WTC11 (cell line): Measurements from ENCODE around the gene CHRNB1. TPM values are rescaled to one million over a fixed set of nuclear protein-coding genes. Genes with fewer than 3 reads are reported as not detected.

Experiments
- ATAC-seq: fragments of 200-7000 bp; cut with Tn5 transposase; 2 replicates; pipeline ENCODE4 v1.10.0; 2021; ENCODE audit warnings: mild to moderate bottlenecking, moderate library complexity
- CTCF ChIA-PET: fragments of 300-600 bp; sonication (Branson Sonifier 250); formaldehyde crosslinking; loops from one replicate; lab custom pipeline; 2021; ENCODE audit warnings: antibody characterized with exemption; lab: Charles Lee
- POLR2A ChIA-PET: fragments of 350-600 bp; sonication (Branson Sonifier 250); formaldehyde crosslinking; loops from one replicate; lab custom pipeline; 2021; ENCODE audit warnings: antibody characterized with exemption; lab: Charles Lee
- DNase-seq: peaks from one replicate; pipeline ENCODE4 v3.0.0; 2021; ENCODE audit warnings: low spot score
- H3K27ac Mint-ChIP-seq: 2 replicates; pipeline ENCODE4 v1.8.0; 2021; ENCODE audit warnings: mixed read lengths
- H3K27me3 Mint-ChIP-seq: 2 replicates; pipeline ENCODE4 v1.8.0; 2021; ENCODE audit warnings: low read depth, mild to moderate bottlenecking, moderate library complexity, mixed read lengths
- H3K36me3 Mint-ChIP-seq: 2 replicates; pipeline ENCODE4 v1.8.0; 2021; ENCODE audit warnings: mixed read lengths
- H3K4me1 Mint-ChIP-seq: 2 replicates; pipeline ENCODE4 v1.8.0; 2022; ENCODE audit warnings: mixed read lengths
- H3K4me3 Mint-ChIP-seq: 2 replicates; pipeline ENCODE4 v1.8.0; 2021; ENCODE audit warnings: mild to moderate bottlenecking, moderate library complexity, mixed read lengths
- H3K9me3 Mint-ChIP-seq: 2 replicates; pipeline ENCODE4 v1.8.0; 2021; ENCODE audit warnings: mixed read lengths
- ARID4B ChIP-seq: sonication (generic); formaldehyde crosslinking; IDR thresholded peaks from 2 replicates; pipeline ENCODE4 v1.8.0; 2023; ENCODE audit warnings: missing genetic modification reagents, mild to moderate bottlenecking, borderline replicate concordance
- ATF1 ChIP-seq: sonication (generic); formaldehyde crosslinking; IDR thresholded peaks from 2 replicates; pipeline ENCODE4 v1.8.1; 2023; ENCODE audit warnings: mild to moderate bottlenecking, moderate library complexity, missing genetic modification reagents
- ATF2 ChIP-seq: sonication (generic); formaldehyde crosslinking; IDR thresholded peaks from 2 replicates; pipeline ENCODE4 v1.8.1; 2022; ENCODE audit warnings: low read depth, missing genetic modification reagents, borderline replicate concordance
- ELF4 ChIP-seq: sonication (generic); formaldehyde crosslinking; IDR thresholded peaks from 2 replicates; pipeline ENCODE4 v1.8.1; 2022; ENCODE audit warnings: low read depth, mild to moderate bottlenecking, moderate library complexity, missing genetic modification reagents
- HMGA2 ChIP-seq: fragments of 250-450 bp; sonication (Bioruptor Pico); IDR thresholded peaks from 2 replicates; pipeline ENCODE4 v1.4.0; 2021; ENCODE audit warnings: mild to moderate bottlenecking, moderate library complexity
- HMGXB4 ChIP-seq: sonication (generic); formaldehyde crosslinking; IDR thresholded peaks from 2 replicates; pipeline ENCODE4 v1.8.1; 2023; ENCODE audit warnings: mild to moderate bottlenecking, moderate library complexity, missing genetic modification reagents
- IRF2 ChIP-seq: sonication (generic); formaldehyde crosslinking; IDR thresholded peaks from 2 replicates; pipeline ENCODE4 v1.8.0; 2022; ENCODE audit warnings: low read depth, missing genetic modification reagents, borderline replicate concordance
- MXD4 ChIP-seq: fragments of 250-450 bp; sonication (Bioruptor Pico); IDR thresholded peaks from 2 replicates; pipeline ENCODE4 v1.8.0; 2021; ENCODE audit warnings: mild to moderate bottlenecking, moderate library complexity, borderline replicate concordance
- USF1 ChIP-seq: sonication (generic); formaldehyde crosslinking; IDR thresholded peaks from 2 replicates; pipeline ENCODE4 v1.8.0; 2022; ENCODE audit warnings: mild to moderate bottlenecking, missing genetic modification reagents
- USF2 ChIP-seq: sonication (generic); formaldehyde crosslinking; IDR thresholded peaks from 2 replicates; pipeline ENCODE4 v1.8.1; 2023; ENCODE audit warnings: mild to moderate bottlenecking, missing genetic modification reagents, moderate library complexity
- ZNF219 ChIP-seq: sonication (generic); formaldehyde crosslinking; IDR thresholded peaks from 2 replicates; pipeline ENCODE4 v1.8.0; 2023; ENCODE audit warnings: missing genetic modification reagents, mild to moderate bottlenecking, borderline replicate concordance
- ZNF281 ChIP-seq: sonication (generic); formaldehyde crosslinking; IDR thresholded peaks from 2 replicates; pipeline ENCODE4 v1.8.0; 2023; ENCODE audit warnings: mild to moderate bottlenecking, missing genetic modification reagents
- total RNA-seq: library from RNA; stranded (reverse); gene quantifications from 3 replicates; pipeline ENCODE4 v1.2.3, GENCODE V29; 2021
- TF ChIP-seq, protein P1 (sequence below): fragments of 250-450 bp; sonication (Bioruptor Pico); IDR thresholded peaks from 2 replicates; pipeline ENCODE4 v1.9.0; 2021; ENCODE audit warnings: mild to moderate bottlenecking
- TF ChIP-seq, protein P2 (sequence below): fragments of 250-450 bp; sonication (Bioruptor Pico); IDR thresholded peaks from 2 replicates; pipeline ENCODE4 v1.9.0; 2021; ENCODE audit warnings: moderate library complexity, mild to moderate bottlenecking, inconsistent platforms, borderline replicate concordance
- TF ChIP-seq, protein P3 (sequence below): sonication (generic); formaldehyde crosslinking; IDR thresholded peaks from 2 replicates; pipeline ENCODE4 v1.8.0; 2022; ENCODE audit warnings: mild to moderate bottlenecking, missing genetic modification reagents

Gene CHRNB1
- total RNA-seq, 1 experiment from 2014 or later = 16.0 TPM

DNA sequence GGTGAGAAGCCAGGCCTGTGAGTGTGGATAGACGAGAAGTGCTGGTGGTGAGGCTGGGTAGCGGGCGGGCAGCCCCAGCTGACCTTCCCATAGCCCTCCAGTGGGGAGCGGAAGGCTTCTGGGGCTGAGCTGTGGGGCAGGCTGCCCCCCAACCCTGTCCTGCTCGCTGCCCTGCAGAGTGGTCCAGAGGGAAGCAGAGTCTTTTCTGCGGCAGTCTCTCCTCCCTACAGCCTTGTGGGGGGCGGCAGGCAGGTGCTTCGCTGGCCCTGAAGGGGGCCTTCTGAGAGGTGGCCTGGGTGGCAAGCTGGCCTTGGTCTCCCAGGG lies 33.5 kb upstream of the CHRNB1 start:
- ATAC-seq (no peak), DNase-seq (no peak)
- POLR2A ChIA-PET = interaction anchor here (0.7 kb wide), 1 partner anchor 9 kb away, joined by 3 read pairs; no protein-coding TSS in a partner anchor
- H3K4me1 Mint-ChIP-seq = peaks cover 24% of the 10 kb centered on the region
- H3K27ac Mint-ChIP-seq = no peak overlapping the region
- H3K27me3 Mint-ChIP-seq = no peaks in the 10 kb centered on the region; the same call in 1 of the 2 replicates
- no peaks in the 10 kb centered on the region for H3K9me3 Mint-ChIP-seq
- H3K36me3 Mint-ChIP-seq = peaks cover 29% of the 10 kb centered on the region
- TF ChIP-seq ELF4 (CRISPR knock-in tag) = no peak
- TF ChIP-seq ZNF281 (CRISPR knock-in tag) = no peak
- no peak for TF ChIP-seq ZNF219
- no peak for TF ChIP-seq ARID4B (CRISPR knock-in tag)
- TF ChIP-seq IRF2 (CRISPR knock-in tag) = no peak
- TF ChIP-seq, all 79 proteins: peak for 0
- H3K4me3 Mint-ChIP-seq = no peak overlapping the region
- CTCF ChIA-PET = interaction anchor here (1.2 kb wide), 1 partner anchor 26 kb away, joined by 3 read pairs; no protein-coding TSS in a partner anchor

DNA sequence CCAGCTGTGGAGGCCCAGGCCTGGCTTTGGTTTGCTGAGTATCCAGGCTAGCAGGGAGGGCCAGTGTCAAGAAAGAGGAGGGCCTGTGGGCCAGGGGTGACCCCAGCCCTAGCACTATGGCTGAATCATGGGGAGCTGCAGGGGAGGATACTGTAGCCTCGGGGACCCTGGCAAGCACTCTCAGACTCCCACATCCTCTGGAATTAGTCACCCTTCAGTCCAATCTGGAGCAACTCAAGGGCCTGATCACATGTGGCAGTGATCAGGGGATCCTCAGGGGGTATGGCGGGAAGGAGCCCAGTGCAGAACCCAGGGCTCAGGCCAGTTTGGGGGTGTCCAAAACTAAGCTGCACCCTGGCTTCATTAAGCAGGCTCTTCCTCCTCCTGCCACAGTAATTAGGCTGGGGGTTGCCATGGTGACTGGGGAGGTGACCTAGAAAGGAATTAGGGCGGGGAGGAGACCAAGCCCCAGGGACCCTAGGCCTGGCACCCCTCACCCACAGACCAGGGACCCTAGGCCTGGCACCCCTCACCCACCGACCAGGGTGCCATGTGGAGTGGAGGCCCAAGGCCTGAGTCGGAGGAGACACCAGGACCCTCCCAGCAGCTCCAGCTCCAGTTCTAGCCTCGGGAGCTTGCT lies 31.4 kb upstream of the CHRNB1 start:
- ChIA-PET POLR2A (interaction anchor here (0.8 to 1.2 kb wide), 2 partner anchors 10 kb away, joined by 3 to 4 read pairs; partner anchors contain the start of gene TMEM256), CTCF (interaction anchor here (1.1 to 1.6 kb wide), 3 partner anchors 20 to 147 kb away, joined by 3 to 6 read pairs (median 3); partner anchors contain the start of gene PLSCR3)
- peaks cover 33% of the 10 kb centered on the region for H3K36me3 Mint-ChIP-seq
- no peaks in the 10 kb centered on the region for H3K9me3 Mint-ChIP-seq
- no peak overlapping the region for H3K27ac Mint-ChIP-seq
- H3K4me3 Mint-ChIP-seq = no peak overlapping the region
- H3K4me1 Mint-ChIP-seq = peaks cover 17% of the 10 kb centered on the region
- no peak for DNase-seq
- no peak for ATAC-seq
- no peaks in the 10 kb centered on the region for H3K27me3 Mint-ChIP-seq
- TF ChIP-seq, protein P1, sequence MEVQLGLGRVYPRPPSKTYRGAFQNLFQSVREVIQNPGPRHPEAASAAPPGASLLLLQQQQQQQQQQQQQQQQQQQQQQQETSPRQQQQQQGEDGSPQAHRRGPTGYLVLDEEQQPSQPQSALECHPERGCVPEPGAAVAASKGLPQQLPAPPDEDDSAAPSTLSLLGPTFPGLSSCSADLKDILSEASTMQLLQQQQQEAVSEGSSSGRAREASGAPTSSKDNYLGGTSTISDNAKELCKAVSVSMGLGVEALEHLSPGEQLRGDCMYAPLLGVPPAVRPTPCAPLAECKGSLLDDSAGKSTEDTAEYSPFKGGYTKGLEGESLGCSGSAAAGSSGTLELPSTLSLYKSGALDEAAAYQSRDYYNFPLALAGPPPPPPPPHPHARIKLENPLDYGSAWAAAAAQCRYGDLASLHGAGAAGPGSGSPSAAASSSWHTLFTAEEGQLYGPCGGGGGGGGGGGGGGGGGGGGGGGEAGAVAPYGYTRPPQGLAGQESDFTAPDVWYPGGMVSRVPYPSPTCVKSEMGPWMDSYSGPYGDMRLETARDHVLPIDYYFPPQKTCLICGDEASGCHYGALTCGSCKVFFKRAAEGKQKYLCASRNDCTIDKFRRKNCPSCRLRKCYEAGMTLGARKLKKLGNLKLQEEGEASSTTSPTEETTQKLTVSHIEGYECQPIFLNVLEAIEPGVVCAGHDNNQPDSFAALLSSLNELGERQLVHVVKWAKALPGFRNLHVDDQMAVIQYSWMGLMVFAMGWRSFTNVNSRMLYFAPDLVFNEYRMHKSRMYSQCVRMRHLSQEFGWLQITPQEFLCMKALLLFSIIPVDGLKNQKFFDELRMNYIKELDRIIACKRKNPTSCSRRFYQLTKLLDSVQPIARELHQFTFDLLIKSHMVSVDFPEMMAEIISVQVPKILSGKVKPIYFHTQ (CRISPR knock-in tag) = no peak
- TF ChIP-seq MXD4 (CRISPR knock-in tag) = no peak
- no peak for TF ChIP-seq HMGXB4 (CRISPR knock-in tag)
- TF ChIP-seq USF1 (CRISPR knock-in tag) = no peak
- TF ChIP-seq, protein P2, sequence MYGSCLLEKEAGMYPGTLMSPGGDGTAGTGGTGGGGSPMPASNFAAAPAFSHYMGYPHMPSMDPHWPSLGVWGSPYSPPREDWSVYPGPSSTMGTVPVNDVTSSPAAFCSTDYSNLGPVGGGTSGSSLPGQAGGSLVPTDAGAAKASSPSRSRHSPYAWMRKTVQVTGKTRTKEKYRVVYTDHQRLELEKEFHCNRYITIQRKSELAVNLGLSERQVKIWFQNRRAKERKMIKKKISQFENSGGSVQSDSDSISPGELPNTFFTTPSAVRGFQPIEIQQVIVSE = no peak
- no peak for TF ChIP-seq ATF1 (CRISPR knock-in tag)
- no peak for TF ChIP-seq ATF2
- TF ChIP-seq HMGA2 = no peak
- TF ChIP-seq, protein P3, sequence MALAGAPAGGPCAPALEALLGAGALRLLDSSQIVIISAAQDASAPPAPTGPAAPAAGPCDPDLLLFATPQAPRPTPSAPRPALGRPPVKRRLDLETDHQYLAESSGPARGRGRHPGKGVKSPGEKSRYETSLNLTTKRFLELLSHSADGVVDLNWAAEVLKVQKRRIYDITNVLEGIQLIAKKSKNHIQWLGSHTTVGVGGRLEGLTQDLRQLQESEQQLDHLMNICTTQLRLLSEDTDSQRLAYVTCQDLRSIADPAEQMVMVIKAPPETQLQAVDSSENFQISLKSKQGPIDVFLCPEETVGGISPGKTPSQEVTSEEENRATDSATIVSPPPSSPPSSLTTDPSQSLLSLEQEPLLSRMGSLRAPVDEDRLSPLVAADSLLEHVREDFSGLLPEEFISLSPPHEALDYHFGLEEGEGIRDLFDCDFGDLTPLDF (CRISPR knock-in tag) = no peak
- no peak for TF ChIP-seq USF2
